ENCODE data around the gene OR5AK2. TPM values are rescaled to one million over a fixed set of nuclear protein-coding genes. Genes with fewer than 3 reads are reported as not detected.

The OR5AK2 gene
- total and polyA plus RNA-seq, 2 of the 8 experiments (the other 6 are each of a cell fraction or from before 2014, with no cell fraction given): not detected

DNA sequence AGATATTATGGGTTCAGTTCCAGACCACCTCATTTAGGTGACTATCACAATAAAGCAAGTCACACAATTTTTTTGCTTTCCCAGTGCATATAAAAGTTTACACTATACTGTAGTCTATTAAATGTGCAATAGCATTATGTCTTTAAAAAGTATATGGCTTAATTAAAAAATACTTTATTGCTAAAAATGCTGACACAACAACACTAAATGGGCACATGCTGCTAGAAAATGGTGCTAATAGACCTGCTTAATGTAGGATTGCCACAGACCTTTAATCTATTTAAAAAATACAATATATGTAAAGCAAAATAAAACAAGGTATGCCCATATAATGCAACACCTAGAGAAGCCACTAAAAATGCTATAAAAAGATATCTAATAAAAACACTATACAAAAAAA, 27.1 kb upstream of the OR5AK2 start:
- no peaks in the 10 kb centered on the region for H3K4me1 ChIP-seq (replicated peaks in 1 of 4; ENCODE audit: control insufficient read depth in 3 of 4, insufficient read depth in 4 of 4, low read length in 3 of 4)
- H3K23me2 ChIP-seq (ENCODE audit: low read depth, low read length): no peaks in the 10 kb centered on the region
- H3K9ac ChIP-seq (replicated peaks in 1 of 4; ENCODE audit: extremely low read depth in 1 of 4, low read depth in 3 of 4, low read length in 3 of 4): no peak overlapping the region
- H3K4ac ChIP-seq (replicated peaks; ENCODE audit: insufficient read length, low read depth, low read length): no peak overlapping the region
- no peak overlapping the region for H2BK15ac ChIP-seq (ENCODE audit: low read length)
- no peaks in the 10 kb centered on the region for H4K20me1 ChIP-seq (replicated peaks in 1 of 2; ENCODE audit: control insufficient read depth in 1 of 2, insufficient read depth in 2 of 2, low read length in 2 of 2)
- no peaks in the 10 kb centered on the region for H3K36me3 ChIP-seq (ENCODE audit: control insufficient read depth in 2 of 4, insufficient read depth in 4 of 4, low read length in 3 of 4)
- H3K79me2 ChIP-seq (ENCODE audit: control insufficient read depth in 1 of 2, insufficient read depth in 2 of 2, low read length in 2 of 2): no peaks in the 10 kb centered on the region
- H3K56ac ChIP-seq (replicated peaks; ENCODE audit: insufficient read length, low read depth, low read length): no peak overlapping the region
- H3K4me2 ChIP-seq (ENCODE audit: insufficient read depth in 1 of 2, low read depth in 2 of 2, low read length in 2 of 2): no peak overlapping the region
- peaks cover 2 to 9% of the 10 kb centered on the region in 2 experiments; a peak in 2 of 4 replicates for H3K9me3 ChIP-seq (ENCODE audit: insufficient read depth in 2 of 2, low read depth in 1 of 2, low read length in 1 of 2)
- H4K5ac ChIP-seq (ENCODE audit: insufficient read length, low read depth, low read length): no peak overlapping the region
- TF ChIP-seq JUND (IDR thresholded peaks at IDR 0.05; ENCODE audit: low read length) (no peak), BACH1 (IDR thresholded peaks at IDR 0.05; ENCODE audit: low read length) (no peak)
- H3K27ac ChIP-seq (ENCODE audit: low read depth, low read length): no peak overlapping the region
- ChIA-PET CTCF (ENCODE audit: partially characterized antibody) (no interaction called here), POLR2A (ENCODE audit: partially characterized antibody) (no interaction called here)
- no peak overlapping the region for H4K8ac ChIP-seq (ENCODE audit: extremely low read depth, insufficient read depth, low read length)
- no peak overlapping the region for H2AFZ ChIP-seq (ENCODE audit: low read length)
- no peak overlapping the region for H3K14ac ChIP-seq (ENCODE audit: insufficient read length)
- H3K4me3 ChIP-seq (ENCODE audit: extremely low read depth in 1 of 4, insufficient read depth in 2 of 4, low read depth in 3 of 4, low read length in 4 of 4): no peak overlapping the region
- H2BK120ac ChIP-seq (replicated peaks; ENCODE audit: low read depth, low read length): no peak overlapping the region
- H3K23ac ChIP-seq (ENCODE audit: insufficient read length): no peak overlapping the region
- H2BK20ac ChIP-seq (ENCODE audit: low read length): no peak overlapping the region
- FAIRE-seq (no peak), DNase-seq (ENCODE audit: low read depth in 1 of 2, low spot score in 2 of 2) (no peak)
- no peaks in the 10 kb centered on the region for H3K27me3 ChIP-seq (replicated peaks in 1 of 4; ENCODE audit: control insufficient read depth in 3 of 4, extremely low read depth in 1 of 4, insufficient read depth in 3 of 4, low read length in 3 of 4)
- H2BK5ac ChIP-seq (ENCODE audit: low read depth, low read length): no peak overlapping the region
- no peak overlapping the region for H3K18ac ChIP-seq (ENCODE audit: extremely low read depth, low read length)
- no peaks in the 10 kb centered on the region for H3K79me1 ChIP-seq (ENCODE audit: low read depth, low read length)
- H4K91ac ChIP-seq (replicated peaks; ENCODE audit: insufficient read length, low read length): no peak overlapping the region
- no peak overlapping the region for H2BK12ac ChIP-seq (ENCODE audit: low read depth, low read length)
- H2AK5ac ChIP-seq (ENCODE audit: low read depth, low read length): no peak overlapping the region
